GM12801 (cell line): Measurements from ENCODE around the gene RAB20.

Experiments
- CTCF ChIP-seq: IDR thresholded peaks from one replicate; pipeline ENCODE4 v1.5.1; 2011; ENCODE audit warnings: control low read depth; ENCODE audit not compliant: insufficient read length; ENCODE audit errors: extremely low read depth

Gene RAB20

GRCh38 chr13:110556224-110556606 lies 5.3 kb downstream of the RAB20 start:
- no peak for TF ChIP-seq CTCF

GRCh38 chr13:110555601-110556223 lies 5.8 kb downstream of the RAB20 start:
- TF ChIP-seq CTCF, result no peak

- TF ChIP-seq CTCF, result no peak
These were observed 6.6 kb downstream of the RAB20 start for GRCh38 chr13:110554946-110555345.

- TF ChIP-seq CTCF, result no peak
These were observed 7.2 kb downstream of the RAB20 start for GRCh38 chr13:110554227-110554836.

GRCh38 chr13:110553417-110553816 lies 8.1 kb downstream of the RAB20 start:
- TF ChIP-seq CTCF, result no peak

- TF ChIP-seq CTCF, result no peak
These were observed 8.8 kb downstream of the RAB20 start for GRCh38 chr13:110552767-110553166.

GRCh38 chr13:110551284-110551683 lies 10.2 kb downstream of the RAB20 start:
- no peak for TF ChIP-seq CTCF
